EL (cell line): ENCODE measurements around the gene PPBP.

Source experiments
- DNase-seq: peaks from one replicate; pipeline ENCODE4 v3.0.0-alpha.2; 2016

PPBP gene

GRCh38 chr4:73988061-73988460, at the start of gene PPBP:
PPBP (minus strand) TSS chr4:73988190; CDS start chr4:73988103, 87 bp downstream.
- no peak for DNase-seq

GRCh38 chr4:74037076-74037955, 49.3 kb upstream of the PPBP start:
- DNase-seq, result no peak

- peak; percentile 37 for DNase-seq
These were observed 45.7 kb upstream of the PPBP start for GRCh38 chr4:74033739-74034138.

GRCh38 chr4:74032064-74032463, 44.1 kb upstream of the PPBP start:
- DNase-seq, result peak; percentile 45

GRCh38 chr4:74031576-74031975, 43.6 kb upstream of the PPBP start:
- no peak for DNase-seq

GRCh38 chr4:74030285-74030684, 42.3 kb upstream of the PPBP start:
- DNase-seq, result no peak

- DNase-seq, result no peak
These were observed 40.5 kb upstream of the PPBP start for GRCh38 chr4:74028504-74028903.

GRCh38 chr4:74023709-74024108, 35.7 kb upstream of the PPBP start:
- no peak for DNase-seq

GRCh38 chr4:74021601-74022000, 33.6 kb upstream of the PPBP start:
- DNase-seq, result no peak

GRCh38 chr4:74018771-74019170, 30.8 kb upstream of the PPBP start:
- no peak for DNase-seq

- DNase-seq, result no peak
These were observed 30.1 kb upstream of the PPBP start for GRCh38 chr4:74018116-74018515.

- no peak for DNase-seq
These were observed 28.1 kb upstream of the PPBP start for GRCh38 chr4:74016068-74016467.

- DNase-seq, result no peak
These were observed 27.3 kb upstream of the PPBP start for GRCh38 chr4:74015126-74015780.

GRCh38 chr4:74014332-74014731, 26.3 kb upstream of the PPBP start:
- DNase-seq, result no peak

- no peak for DNase-seq
These were observed 25.3 kb upstream of the PPBP start for GRCh38 chr4:74013264-74013663.

- no peak for DNase-seq
These were observed 24.1 kb upstream of the PPBP start for GRCh38 chr4:74012130-74012529.

GRCh38 chr4:74009307-74009706, 21.3 kb upstream of the PPBP start:
- no peak for DNase-seq

- DNase-seq, result peak; percentile 16
These were observed 18.1 kb upstream of the PPBP start for GRCh38 chr4:74006009-74006476.

GRCh38 chr4:74005528-74005927, 17.5 kb upstream of the PPBP start:
- DNase-seq, result no peak

GRCh38 chr4:74004668-74005067, 16.7 kb upstream of the PPBP start:
- no peak for DNase-seq

- DNase-seq, result no peak
These were observed 12.3 kb upstream of the PPBP start for GRCh38 chr4:74000301-74000700.

- DNase-seq, result peak; percentile 59
These were observed 10.3 kb upstream of the PPBP start, which contains the start of gene CXCL5 for GRCh38 chr4:73998040-73999011. CXCL5 (minus strand) TSS chr4:73998677; CDS start chr4:73998581, 96 bp downstream.

- no peak for DNase-seq
These were observed 4.1 kb upstream of the PPBP start for GRCh38 chr4:73992050-73992449.
